GM18868 (cell line): ENCODE results near the gene VAV2.
"Not testable (repeated sequence)": the region's sequence is repeated elsewhere in the genome, so short reads cannot be mapped to it uniquely, and the experiment has no call there.

Experiments used
- ATAC-seq: cut with Tn5 transposase; IDR thresholded peaks from one replicate; pipeline ENCODE4 v1.9.1; 2021; ENCODE audit warnings: mild to moderate bottlenecking, moderate library complexity; ENCODE audit not compliant: unreplicated experiment

VAV2 gene

DNA sequence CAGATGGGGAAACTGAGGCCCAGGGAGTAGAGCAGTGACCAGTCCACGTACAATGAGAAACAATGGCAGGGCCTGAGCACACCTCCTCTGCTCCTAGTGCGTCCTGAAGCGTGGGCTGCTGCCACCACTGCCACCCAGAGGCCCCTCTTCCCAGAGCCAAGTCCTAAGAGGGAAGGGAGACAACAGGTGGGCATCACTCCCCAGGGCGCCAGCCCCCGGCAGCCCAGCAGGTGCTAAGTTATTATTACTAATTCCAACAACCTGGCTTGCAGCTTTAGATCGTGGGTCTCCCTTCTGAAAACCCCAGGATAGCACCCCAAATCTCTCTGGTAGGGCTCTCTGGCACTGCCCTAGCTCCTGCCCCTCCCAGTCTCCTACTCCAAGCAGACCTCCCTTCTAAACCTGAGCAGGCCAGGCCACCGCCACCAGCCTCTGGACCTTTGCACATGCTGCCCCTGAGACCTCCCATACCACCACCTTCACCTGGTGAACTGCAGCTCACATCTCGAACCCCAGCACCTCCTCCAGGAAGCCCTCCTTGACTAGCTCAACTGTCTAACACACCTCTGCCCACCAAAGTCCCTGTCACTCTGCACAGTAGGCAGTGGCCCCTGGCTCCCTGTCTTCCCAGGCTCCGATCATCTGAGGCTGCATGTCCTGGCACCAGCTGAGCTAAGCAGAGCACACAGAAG, 65.8 kb downstream of the VAV2 start:
- ATAC-seq, result no peak

DNA sequence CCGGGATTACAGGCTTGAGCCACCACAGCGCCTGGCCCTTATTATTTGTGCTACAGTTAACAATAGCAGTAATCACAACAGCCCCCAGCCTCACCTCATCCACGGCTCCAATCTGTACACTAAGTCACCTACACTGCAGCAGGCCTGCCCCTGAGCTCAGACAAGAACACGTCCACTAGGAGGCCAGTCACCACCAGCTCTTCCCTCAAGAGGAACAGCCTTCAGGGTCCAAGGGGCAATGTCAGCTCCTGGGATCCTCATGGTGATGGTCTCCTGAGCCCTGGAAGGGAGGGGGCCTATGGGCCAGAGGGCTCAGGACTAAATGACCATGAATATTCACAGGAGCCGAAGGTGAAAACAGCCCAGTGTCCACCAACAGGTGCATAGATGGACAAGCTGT, 67.7 kb downstream of the VAV2 start:
- no peak for ATAC-seq

DNA sequence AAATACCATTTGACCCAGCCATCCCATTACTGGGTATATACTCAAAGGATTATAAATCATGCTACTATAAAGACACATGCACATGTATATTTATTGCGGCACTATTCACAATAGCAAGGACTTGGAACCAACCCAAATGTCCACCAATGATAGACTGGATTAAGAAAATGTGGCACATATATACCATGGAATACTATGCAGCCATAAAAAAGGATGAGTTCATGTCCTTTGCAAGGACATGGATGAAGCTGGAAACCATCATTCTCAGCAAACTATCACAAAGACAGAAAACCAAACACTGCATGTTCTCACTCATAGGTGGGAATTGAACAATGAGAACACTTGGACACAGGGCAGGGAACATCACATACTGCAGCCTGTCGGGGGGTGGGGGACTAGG, 68.5 kb downstream of the VAV2 start:
- not testable (repeated sequence) for ATAC-seq

DNA sequence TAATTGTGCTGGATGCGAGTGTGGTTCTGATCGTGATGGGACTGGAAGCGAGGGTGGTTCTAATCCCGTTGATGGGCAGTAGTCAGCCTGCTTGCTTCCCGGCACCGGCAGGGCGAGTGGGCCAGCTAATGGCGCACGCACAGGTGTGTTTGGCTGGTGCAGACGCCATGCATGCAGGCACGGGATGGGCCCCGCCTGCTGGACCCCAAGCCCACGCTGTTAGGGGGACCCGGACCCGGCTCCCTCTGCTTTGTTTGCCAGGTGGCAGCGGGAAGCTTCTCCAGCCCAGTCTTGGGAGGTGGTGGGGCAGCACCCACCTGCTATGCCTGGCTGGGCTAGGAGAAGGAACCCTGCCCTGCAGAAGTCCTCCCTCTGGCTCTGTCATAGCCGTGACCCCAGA, 70.3 kb downstream of the VAV2 start:
- ATAC-seq, result no peak

DNA sequence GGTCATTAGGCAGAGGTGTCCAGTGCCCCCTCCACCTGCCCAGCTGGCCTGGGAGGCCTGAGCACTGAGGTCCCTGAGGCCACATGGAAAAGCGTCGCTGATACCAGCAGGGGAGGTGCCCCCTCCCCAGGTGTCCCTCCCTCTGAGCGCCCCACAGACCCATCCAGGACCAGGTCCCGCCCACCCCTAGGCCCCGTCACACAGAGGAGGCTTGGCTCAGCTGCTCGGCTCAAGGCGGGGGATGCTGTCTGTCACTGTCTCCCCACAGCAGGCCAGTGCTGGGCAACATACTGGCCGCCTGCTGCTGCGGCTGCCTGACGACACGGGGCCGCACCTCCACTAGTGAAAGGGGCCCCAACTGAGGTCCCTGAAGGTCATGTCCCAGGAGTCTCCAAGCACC, 71.7 kb downstream of the VAV2 start:
- no peak for ATAC-seq

DNA sequence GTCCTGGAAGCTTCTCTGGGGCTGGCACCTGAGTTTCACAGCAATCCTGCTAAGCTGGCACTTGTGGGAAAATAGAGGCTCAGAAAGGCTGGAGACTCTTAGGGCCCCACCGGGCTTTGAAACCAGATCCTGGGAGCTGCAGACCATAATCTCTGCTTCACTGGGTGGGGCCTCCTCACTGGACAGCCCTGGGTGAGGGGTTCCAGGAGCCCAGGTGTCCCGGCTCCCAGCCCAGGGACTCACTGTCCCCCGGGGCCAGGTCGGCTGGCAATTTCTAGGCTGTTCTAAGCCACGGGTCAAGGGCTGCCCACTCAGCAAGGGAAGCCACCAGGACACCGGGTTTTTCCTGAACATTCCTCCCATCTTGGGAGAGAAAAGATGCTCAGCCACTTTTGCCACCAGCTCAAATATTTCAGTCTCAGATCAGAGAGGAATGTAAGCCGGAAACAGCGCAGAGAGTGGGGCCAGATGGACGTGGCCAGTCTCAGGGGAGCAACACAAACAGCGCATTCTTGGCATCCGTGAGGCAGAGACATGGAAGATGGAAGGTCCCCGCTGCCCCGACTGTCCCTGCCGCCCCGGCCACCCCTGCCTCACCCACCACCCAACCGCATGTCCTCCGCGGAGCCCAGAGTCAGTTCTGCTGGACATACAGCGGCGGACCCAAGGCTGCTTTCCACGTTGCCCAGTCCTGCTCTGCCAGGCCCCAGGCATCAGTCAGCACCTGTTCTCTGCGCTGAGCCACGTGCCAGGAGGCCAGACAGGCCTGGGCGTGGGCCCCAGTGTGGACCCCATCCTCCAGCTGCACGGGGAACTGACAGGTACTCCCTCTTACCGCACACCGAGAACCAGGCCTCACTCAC, 72.6 kb downstream of the VAV2 start:
- ATAC-seq, result no peak

DNA sequence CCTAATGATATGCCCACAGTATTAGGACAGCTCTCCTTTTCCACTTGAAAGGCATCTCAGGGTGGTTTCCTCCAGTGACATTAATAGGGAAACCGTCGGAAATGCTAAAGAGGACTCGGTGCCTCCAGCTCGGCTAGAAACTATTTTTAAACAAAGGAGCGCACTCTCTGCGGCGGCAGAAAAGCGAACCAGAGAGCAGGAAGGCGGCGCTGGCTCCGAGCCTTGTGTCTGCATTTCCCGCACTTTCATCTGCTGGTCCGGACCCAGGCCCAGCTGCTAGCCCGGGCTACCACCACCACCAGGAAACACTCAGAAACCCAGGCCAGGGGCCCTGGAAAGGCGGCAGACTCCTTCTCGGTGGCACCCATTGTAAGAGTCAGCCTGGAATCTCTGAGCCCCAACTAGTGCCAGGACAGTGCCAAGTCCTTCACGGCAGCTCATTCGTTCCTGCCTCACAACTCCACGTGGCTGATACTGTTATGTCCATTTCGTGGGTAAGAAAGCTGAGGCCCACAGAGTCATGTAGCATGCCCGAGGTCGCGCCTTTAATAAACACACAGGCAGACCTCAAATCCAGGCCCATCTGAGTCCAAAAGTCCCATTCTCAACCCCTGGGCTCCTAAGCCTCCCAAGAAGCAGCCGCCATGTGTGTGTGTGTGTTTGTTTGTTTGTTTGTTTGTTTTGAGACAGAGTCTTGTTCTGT, 73.9 kb downstream of the VAV2 start:
- no peak for ATAC-seq

DNA sequence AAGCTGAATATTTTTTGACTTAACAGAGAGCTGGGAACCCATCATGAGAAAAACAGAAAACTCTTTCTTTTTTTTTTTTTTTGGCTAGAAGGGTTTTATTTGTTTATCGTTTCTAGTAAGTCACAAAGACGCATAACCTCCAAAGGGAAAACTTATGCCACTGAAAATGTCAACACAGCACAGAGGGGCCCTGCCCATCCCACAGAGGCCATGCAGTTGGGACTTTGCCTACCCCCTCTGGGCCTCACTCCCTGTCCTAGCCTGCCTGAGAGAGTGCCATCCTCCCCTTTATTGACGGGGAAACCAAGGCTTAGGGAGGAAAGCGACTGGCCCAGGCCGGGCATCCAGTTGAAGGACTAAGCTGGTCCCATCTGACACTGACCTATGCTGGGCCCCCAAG, 74.7 kb downstream of the VAV2 start:
- no peak for ATAC-seq

DNA sequence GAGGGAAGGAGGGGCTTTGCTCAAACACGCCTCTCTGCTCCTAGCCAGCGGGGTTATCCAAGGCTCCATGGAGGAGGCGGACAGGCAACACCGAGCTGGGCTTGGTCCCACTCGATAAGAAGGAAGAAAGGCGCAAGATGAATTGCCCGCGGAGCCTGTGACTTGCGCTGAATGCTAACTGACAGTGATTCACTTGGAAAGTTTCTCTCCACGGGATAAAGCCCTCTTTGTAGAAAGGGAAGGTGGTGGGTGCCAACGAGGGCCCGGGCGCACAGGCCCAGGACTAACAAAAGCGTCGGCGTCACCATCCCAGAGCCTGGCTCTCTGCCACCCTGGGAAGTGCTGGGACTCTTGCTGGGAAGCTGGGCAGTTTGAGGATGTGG, 76.0 kb downstream of the VAV2 start:
- ATAC-seq, result no peak

DNA sequence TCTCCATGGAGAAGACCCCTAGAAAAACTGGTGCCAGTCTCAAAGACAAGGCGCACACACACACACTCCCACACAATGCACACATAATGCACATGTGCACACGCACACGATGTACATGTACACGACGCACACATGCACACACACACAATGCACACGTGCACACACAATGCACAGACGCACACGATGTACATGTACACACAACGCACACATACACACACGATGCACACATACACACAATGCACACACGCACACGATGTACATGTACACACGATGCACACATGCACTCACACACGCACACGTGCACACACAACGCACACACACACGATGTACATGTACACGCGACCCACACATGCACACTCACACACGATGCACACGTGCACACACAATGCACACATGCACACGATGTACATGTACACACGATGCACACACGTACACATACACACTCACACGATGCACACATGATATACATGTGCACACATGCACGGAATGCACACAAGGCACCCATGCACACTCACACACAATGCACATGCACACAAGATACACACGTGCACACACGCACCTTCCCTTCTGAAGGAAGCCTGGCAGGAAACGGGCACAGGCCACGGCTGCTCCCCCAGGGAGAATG, 76.5 kb downstream of the VAV2 start:
- no peak for ATAC-seq

DNA sequence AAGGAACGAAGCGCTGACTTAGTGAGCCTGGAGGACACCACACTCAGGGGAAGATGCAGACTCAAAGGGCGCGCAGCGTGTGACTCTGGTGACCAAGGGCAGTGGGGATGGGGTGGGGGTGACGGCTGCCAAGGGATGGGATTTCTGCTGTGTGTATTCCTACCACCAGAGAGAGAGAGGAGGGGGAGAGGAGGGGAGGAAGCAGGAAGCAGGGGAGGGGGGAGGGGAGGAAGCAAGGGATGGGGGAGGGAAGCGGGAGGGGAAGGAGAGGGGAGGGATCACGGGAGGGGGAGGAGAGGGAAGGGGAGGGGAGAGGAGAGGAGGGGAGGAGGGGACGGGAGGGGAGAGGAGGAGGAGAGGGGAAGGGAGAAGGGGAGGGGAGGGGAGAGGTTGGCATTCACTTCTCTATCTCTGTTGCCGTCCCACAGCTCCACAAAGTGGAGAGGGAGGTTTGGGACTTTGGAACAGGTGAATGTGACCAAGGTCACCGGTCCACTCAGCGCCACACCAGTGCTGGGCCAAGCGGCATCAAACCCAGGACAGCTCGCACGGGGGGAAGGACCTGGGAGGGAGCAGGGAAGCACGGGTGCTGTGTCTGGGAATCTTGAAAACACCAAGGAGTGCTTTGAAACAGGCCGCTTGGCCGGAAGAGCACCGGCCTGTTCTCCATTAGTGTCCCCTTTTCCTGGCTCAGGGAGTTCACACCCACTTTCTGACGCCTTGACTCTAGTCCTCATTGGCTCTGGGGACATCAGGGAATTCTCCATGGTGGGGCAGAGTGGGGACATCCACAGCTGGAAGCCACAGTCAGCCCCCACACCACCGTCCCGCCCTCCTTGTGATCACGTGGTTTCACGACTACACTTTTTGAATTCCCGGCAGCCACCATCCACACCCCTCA, 77.4 kb downstream of the VAV2 start:
- no peak for ATAC-seq

DNA sequence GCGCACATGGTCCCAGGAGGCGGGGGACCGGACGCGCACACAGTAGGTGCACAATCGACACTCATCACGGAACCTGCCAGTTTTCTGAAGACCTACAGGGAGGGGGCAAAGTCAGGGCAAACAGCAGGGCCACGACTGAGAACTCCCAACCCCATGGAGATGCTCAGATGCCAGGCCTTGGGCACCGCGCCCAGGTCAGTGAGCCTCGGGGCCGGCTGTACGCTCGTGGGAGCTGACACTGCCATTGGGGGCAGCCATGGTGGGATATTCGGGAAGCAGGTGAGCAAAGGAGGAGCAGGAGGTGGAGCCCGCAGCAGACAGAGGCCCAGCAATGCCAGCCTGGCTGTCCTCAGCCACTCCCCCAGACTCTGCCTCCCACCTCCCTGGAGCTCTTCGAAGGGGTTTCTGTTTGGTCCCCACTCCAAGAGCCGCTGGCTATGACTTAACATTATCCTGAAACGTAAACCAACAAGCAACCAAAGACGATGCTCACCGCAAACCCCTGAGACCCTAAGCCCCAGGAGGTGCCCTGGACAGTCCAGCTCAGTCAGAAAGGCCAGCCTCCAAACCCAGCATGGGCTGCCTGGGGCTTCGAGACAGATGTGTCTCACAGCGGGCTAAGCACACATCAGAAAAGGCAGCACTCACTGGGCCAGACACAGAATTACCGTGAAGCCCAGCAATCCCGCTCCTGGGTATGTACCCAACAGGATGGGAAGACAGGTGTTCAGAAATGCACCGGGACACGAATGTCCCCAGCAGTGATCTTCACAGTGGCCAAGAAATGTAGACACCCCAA, 78.4 kb downstream of the VAV2 start:
- ATAC-seq, result no peak

DNA sequence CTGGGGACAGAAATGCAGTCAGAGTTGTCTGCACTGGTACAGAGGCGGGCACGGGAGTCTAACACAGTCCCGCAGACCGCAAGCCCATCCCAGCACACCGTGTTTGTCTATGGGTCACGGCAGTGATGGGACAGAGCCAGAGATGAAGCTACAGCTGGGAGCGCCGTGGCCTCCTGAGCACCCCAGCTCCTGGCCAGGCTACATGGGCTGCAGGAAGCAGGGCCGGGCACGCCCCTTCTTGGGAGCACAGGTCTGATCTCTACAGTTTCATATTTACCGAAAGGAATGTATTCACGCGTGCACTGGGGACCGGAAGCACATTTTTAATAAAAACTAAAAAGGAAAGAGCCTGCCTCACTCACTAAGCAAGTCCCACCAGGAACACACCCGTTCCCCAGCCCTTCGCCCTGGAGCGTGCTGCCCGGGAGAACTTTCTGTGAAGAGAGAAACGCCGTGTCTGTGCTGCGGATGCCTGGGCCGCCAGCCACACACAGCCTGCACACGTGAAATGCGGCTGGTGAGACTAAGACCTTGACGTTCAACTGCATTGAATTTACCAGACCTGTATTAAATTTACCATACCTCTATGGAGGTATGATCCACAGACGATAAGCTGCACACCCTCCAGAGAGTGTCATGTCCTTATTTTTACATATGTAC, 81.1 kb downstream of the VAV2 start:
- ATAC-seq, result no peak

DNA sequence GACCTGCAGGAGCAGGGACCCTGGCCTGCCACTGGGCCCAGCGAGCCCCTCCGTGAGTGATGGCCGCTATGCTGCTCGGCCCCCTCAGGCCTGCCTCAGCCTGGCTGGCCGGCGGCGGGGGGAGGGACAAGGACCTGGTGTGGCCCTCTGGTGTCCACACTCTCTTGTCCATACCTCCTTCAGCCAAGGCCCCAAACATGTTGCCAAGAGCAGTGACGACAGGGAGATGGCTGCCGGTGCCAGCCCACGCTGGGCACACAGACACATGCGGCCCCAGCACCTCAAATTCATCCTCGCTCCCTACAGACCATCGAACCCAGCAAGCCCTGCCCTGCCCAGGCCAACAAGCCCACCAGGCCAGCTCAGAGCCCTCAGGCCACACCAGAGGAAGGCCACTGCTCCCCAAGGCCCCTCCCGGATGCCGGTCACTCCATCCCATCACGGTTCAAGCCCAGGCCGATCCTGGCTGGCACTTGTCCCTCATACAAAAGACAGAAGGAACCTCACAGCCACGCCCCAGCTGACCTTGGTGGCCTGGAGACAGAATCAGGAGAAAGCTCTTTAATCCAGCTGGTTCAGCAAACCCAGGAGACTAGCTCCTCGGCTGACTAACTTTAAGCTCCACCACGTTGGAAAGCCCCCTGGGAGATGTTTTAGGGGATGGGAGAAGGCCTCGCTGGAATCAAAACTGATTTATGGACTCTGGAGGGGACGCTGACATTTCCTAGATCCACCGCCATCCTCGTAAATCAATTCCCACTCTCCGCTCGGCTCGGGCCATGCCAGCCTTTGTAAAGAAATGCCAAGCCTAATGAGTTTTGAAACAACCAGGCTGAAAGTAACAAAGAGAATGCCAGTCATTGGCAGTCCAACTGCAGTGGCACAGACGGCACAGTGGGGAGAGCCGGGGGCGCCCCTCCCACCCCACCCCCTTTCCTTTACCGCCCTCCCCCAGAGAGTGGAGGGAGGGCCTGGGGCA, 84.9 kb downstream of the VAV2 start:
- ATAC-seq, result no peak

DNA sequence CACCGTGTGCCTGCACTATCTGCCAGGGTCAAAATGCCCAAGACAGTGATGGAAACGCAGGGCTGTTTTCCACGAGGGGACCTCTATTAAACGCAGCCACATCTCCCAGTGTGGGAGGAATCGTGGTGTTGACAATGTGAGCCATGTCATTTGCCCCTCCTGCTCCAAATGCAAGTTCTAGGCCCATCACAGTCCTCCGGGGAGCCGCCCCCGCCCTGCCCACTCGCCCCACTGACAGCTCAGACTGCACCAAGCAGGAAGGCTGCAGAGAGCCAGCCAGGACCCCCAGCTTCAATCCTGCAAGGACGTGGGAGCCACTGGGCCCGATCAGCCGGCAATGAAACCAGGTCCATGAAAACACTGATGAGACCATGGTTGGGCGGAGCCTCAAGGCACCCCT, 85.9 kb downstream of the VAV2 start:
- ATAC-seq, result no peak

DNA sequence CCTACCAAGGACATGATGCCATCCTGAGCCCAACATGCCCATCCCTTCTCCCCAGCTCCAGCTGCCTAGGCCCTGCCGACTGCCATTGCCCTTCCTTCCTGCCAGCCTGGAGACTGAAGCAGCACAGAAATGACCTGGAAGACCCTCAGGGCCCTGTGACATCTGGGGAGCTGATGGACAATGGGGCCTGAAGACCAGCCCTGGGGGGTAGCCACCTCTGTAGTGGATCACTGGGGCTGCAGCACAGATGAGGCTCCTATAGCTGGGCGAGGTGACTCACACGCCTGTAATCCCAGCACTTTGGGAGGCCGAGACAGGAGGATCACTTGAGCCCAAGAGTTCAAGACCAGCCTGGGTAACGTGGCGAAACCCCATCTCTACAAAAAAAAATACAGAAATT, 86.6 kb downstream of the VAV2 start:
- ATAC-seq, result no peak

DNA sequence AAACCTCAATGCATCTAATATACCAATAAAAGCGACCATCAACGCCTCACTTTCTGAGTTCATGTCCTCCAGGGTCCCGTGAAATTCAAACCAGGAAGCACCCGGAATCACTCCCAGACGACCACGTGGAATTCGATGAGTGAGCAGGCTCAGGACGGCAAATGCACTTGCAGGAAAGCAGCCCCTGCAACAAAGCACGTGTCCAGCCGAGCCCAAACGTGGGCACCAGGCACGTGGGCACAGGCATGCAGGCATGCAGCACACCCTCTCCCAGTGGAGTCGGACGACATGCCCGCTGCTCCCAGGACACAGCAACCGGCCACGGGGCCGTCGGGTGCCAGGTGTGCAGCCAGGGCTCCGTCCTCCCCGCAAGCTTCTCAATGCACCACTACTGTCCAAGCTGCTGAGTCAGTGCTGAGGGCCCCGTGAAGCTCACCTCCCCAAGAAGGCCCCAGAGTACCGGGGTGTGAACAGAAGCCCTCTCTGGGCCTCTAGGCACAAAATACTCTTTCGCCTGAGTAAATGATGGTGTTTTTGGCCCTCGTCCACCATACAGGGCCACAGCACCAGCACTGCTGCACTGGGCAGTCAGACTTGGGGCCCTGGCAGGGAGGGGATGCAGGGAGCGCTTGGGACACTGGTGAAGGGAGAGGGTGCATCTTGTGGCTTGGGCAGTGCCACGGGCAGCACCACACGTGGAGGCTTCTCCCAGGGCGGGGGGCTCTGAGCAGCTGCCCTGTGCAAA, 87.6 kb downstream of the VAV2 start:
- ATAC-seq, result no peak
